Dermis microvascular lymphatic vessel endothelial cell (primary cell): ENCODE data around the gene SCFD2. TPM values are rescaled to one million over a fixed set of nuclear protein-coding genes. Genes with fewer than 3 reads are reported as not detected.
"Not testable (repeated sequence)": the region's sequence is repeated elsewhere in the genome, so short reads cannot be mapped to it uniquely, and the experiment has no call there.

Source experiments
- DNase-seq, 2 donors: peaks; one replicate each; pipeline versions ENCODE4 v3.0.0 to v3.0.0-alpha.2; 2010; ENCODE audit warnings: low read depth in 2 of 2
- total RNA-seq: library from RNA; depleted of rRNA; stranded (reverse); fragments of >200 nt; gene quantifications from 2 replicates; pipeline ENCODE4 v1.2.1, GENCODE V29; 2014

Gene SCFD2
- total RNA-seq, 1 donor from 2014 or later: 11.3 TPM

DNA sequence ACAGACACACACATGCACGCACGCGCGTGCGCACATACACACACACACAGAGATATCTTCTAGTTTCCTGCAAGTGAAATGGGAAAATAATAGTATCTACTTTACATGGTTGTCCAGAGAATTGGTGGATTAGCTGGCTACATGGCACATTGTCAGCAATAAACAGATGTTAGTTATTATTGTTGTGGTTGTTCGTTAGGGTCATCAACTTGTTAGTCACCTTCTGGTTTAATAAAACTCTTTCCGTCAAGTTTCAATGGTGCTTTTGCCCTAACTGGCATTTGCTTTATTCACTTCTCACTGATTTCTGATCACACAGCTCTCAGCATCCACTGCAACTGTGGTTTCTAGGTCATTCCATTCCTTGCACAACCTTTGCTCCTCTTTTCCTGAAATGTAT, 529.2 kb downstream of the SCFD2 start:
- DNase-seq: no peak

DNA sequence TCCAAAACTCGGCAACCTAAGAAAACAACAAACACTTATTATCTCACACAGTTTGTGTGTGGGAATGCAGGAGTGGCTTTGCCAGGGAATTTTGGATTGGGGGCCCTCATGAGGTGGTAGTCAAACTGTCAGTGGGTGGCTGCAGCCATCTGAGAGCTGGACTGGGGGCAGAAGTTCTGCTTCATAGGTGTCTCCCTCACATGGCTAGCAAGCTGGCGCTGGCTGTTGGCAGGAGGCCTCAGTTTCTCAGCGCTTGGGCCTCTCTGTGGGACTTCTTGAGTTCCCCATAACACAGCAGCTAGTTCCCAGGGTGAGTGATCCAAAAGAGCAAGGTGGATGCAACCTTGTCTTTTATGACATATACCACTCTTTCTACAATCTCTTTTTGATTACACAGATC, 529.7 kb downstream of the SCFD2 start:
- no peak for DNase-seq

DNA sequence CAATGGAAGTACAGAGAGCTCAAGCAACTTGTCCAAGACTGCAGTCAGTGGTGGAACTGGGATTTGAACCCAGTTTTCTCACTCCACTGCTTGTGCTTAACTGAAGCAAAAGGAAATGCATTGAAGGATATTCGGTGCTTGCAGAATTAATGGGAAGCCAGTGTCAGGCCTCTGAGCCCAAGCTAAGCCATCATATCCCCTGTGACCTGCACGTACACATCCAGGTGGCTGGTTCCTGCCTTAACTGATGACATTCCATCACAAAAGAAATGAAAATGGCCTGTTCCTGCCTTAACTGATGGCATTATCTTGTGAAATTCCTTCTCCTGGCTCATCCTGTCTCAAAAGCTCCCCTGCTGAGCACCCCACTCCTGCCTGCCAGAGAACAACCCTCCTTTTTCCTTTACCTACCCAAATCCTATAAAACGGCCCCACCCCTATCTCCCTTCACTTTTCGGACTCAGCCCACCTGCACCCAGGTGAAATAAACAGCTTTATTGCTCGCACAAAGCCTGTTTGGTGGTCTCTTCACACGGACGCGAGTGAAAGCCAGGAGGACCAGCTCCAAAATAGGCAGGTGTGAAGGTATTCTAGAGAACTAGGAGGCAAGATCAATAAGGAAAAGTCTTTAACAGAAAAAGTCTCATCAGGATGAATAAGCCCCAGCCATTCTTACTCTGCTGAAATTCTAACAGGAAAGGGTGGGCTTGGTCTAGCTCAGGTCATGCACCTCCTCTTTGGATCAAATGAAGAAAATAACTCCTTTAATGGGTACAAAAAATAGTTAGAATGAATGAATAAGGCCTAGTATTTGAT, 531.0 kb downstream of the SCFD2 start:
- DNase-seq: not testable (repeated sequence)

DNA sequence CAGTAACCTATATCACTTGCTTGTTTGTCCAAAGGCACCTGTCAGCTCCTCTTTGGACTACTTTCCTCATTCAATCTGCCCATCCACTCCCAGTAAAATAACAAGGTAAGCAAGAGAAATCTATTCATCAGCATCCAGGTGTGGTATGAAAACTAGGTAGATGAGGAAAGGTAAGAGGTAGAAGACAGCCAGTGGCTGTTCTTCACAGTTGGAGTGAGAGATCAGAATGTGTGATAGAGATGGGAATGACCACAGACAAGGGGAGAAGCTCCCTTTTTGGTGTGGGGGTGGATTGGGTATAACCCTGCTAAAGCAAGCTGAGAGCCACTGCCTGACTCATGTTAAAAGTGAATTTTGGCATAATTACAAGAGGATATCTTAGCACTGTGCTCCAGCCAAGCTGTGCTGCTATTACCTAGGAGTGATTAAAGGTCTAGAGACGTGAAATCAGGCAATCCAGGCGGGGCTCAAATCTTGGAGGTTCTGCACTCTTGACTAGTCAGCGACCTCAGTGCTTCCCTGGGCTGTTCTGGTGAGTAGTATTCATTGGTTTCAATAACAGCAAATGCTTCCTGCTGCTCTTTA, 531.8 kb downstream of the SCFD2 start:
- no peak for DNase-seq

DNA sequence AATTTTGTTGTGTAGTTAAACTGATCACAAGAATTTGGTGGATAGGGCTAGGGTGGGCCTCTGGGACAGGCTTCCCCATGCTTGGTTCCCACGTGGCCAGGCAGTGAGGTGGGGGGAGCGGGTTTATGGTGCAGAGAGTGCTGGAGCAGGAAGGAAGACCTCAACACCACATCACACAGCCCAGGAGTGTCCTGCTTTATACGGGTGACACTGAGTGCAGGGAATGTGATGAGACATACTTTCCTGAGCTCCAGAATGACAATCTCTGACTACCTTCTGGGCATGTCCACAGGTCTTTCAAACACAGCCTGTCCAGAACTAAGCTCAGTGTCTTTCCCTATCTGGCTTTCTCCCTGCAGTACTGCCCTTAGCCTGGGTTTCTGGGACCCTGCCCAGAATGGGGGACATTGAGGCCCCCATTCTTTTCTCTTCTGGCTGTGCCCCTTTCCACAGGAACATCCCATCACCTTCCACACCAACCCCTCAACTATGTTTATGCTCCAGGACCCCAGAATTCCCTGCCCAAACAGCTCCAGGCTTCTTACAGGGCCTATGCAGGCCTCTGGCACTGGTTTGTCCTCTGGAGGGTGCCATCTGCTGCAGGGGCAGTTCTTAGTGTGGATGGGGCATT, 540.3 kb downstream of the SCFD2 start:
- no peak for DNase-seq

DNA sequence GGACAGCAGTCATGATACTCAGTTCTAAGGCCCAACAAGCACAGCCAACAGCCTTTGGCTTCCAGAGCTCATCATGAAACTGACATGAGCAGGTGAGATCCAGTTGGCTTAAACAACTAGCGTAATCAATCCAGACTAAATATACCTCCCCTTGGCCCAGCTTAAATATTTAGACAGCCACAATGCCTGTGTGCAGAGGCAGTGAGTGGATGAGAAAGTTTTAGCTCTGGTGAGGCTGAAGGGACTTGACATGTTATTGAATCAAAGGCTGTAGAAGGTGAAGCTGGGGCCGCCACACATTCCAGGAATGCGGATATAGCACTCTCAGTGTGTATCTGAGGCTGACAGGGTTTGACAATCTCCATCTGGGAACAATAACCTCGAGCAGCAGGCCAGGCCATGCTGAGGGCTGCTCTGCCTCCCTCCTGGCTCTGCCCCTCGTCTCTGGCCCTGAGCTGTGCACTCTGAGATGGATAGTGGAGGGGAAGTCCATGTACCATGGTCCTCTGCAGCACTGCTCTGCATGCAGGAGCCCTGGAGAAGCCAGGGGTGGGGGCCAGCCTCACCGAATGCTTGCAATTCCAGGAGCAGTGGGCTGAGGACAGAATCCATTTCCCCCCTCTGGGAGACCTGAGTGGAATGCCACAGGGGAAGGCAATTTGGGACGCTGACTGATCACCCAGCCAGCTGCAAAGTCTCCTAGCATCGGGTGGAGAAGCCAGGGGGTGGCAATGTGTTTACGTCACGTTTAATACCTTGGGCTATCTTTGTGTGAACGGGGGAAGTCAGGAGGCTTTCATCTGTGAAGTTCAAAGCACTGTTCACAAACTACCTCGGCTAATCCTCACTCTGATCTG, 541.0 kb downstream of the SCFD2 start:
- no peak for DNase-seq

DNA sequence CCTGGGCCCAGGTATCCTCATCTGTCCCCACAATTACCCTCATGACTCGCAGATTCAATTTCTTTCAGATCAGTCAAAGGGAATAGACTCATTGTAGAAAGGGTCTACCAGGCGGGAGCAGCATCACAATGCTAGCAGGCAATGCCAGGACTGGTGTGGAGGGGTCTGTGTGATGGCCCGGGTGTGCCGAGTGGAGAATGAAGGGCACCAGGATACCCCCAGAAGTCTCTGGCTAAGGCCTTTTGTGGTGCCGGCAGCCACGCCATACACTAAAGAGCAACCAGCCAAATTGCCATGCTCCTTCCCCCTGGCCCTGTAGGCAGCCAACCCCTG, 541.6 kb downstream of the SCFD2 start:
- no peak for DNase-seq

DNA sequence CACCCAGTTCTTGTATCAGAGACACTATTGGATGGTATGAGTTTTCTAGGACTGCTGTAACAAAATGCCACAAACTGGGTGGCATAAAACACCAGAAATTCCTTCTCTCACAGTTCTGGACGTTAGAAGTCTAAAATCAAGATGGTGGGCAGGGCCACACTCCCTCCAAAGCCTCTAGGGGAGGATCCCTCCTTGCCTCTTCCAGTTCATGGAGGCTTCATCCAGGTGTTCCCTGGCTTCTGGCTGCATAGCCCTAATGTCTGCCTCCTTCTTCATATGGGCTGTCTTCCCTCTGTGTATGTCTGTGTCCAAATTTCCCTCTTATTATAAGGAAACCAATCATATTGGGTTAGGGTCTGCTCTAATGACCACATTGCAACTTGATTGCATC, 542.2 kb downstream of the SCFD2 start:
- no peak for DNase-seq

Other genes with a start within 250 kb of the SCFD2 start
- 40.6 and 46.3 TPM in 2 replicates for gene FIP1L1, start 11.6 kb upstream of the SCFD2 start, total RNA-seq
- 4.0 and 5.1 TPM in 2 replicates for gene LNX1, start 225.4 kb upstream of the SCFD2 start, total RNA-seq